Naive thymus-derived CD4-positive, alpha-beta T cell (primary cell): ENCODE data around the gene SNAPC4. TPM values are rescaled to one million over a fixed set of nuclear protein-coding genes. Genes with fewer than 3 reads are reported as not detected.

Experiments used
- ATAC-seq: fragments of 150-1000 bp; cut with Tn5 transposase; 2 replicates; pipeline ENCODE4 v1.10.0; 2021; ENCODE audit warnings: mild to moderate bottlenecking, moderate library complexity
- CTCF ChIA-PET: fragments of 350-600 bp; sonication (Branson Sonifier 250); formaldehyde crosslinking; loops from one replicate; lab custom pipeline; 2021; ENCODE audit warnings: antibody characterized with exemption; lab: Charles Lee
- POLR2A ChIA-PET: fragments of 350-600 bp; sonication (Branson Sonifier 250); formaldehyde crosslinking; loops from one replicate; lab custom pipeline; 2021; ENCODE audit warnings: antibody characterized with exemption, inconsistent platforms; lab: Charles Lee
- DNase-seq, 9 donors: peaks; one replicate each; pipeline versions ENCODE4 v3.0.0 to v3.0.0-alpha.2; 2020 to 2022; ENCODE audit warnings: mixed read lengths in 1 of 9
- H3K27ac ChIP-seq: one replicate; pipeline ENCODE4 v1.7.0; 2013; ENCODE audit warnings: mild to moderate bottlenecking, low read depth, low read length, moderate library complexity
- H3K27me3 ChIP-seq, 2 donors: one replicate each; pipeline ENCODE4 v1.7.0; 2013; ENCODE audit warnings: low read length in 2 of 2, mild to moderate bottlenecking in 2 of 2, moderate library complexity in 2 of 2; ENCODE audit not compliant: control insufficient read depth in 2 of 2, insufficient read depth in 2 of 2
- H3K36me3 ChIP-seq, 3 experiments: 1 replicate in 2 of 3; 2 replicates in 1 of 3; pipeline ENCODE4 v1.7.0; 2013; ENCODE audit warnings: low read length in 3 of 3, mild to moderate bottlenecking in 3 of 3, moderate library complexity in 1 of 3; ENCODE audit not compliant: insufficient read depth in 3 of 3, control insufficient read depth in 2 of 3
- H3K4me1 ChIP-seq, 2 donors: one replicate each; pipeline ENCODE4 v1.7.0; 2013; ENCODE audit warnings: low read length in 2 of 2, mild to moderate bottlenecking in 2 of 2, moderate library complexity in 1 of 2; ENCODE audit not compliant: control insufficient read depth in 2 of 2, insufficient read depth in 2 of 2
- H3K4me3 ChIP-seq: 2 replicates; pipeline ENCODE4 v1.7.0; 2013; ENCODE audit warnings: mild to moderate bottlenecking, low read length
- H3K9me3 ChIP-seq, 3 experiments: 1 replicate in 2 of 3; 2 replicates in 1 of 3; pipeline ENCODE4 v1.7.0; 2013; ENCODE audit warnings: low read length in 3 of 3; ENCODE audit not compliant: control insufficient read depth in 2 of 3
- H3K27ac Mint-ChIP-seq, 9 donors: one replicate each; pipeline ENCODE4 v1.8.0; 2020 to 2022; ENCODE audit warnings: mixed read lengths in 9 of 9, mild to moderate bottlenecking in 8 of 9, moderate library complexity in 5 of 9, inconsistent platforms in 2 of 9
- H3K27me3 Mint-ChIP-seq, 5 donors: one replicate each; pipeline ENCODE4 v1.8.0; 2021 to 2022; ENCODE audit warnings: mixed read lengths in 5 of 5, mild to moderate bottlenecking in 1 of 5
- H3K36me3 Mint-ChIP-seq, 5 donors: one replicate each; pipeline ENCODE4 v1.8.0; 2020 to 2022; ENCODE audit warnings: mixed read lengths in 5 of 5, mild to moderate bottlenecking in 3 of 5, inconsistent platforms in 1 of 5
- H3K4me1 Mint-ChIP-seq, 7 donors: one replicate each; pipeline ENCODE4 v1.8.0; 2020 to 2022; ENCODE audit warnings: mixed read lengths in 7 of 7, mild to moderate bottlenecking in 3 of 7, inconsistent platforms in 1 of 7
- H3K4me3 Mint-ChIP-seq, 10 donors: one replicate each; pipeline ENCODE4 v1.8.0; 2020 to 2022; ENCODE audit warnings: mild to moderate bottlenecking in 10 of 10, mixed read lengths in 10 of 10, moderate library complexity in 6 of 10, inconsistent platforms in 2 of 10
- H3K9me3 Mint-ChIP-seq, 11 donors: one replicate each; pipeline ENCODE4 v1.8.0; 2020 to 2022; ENCODE audit warnings: mixed read lengths in 11 of 11, mild to moderate bottlenecking in 4 of 11, inconsistent platforms in 1 of 11, moderate library complexity in 1 of 11
- intact Hi-C, 2 donors: fragments of 100-400 bp; cut with micrococcal nuclease; formaldehyde crosslinking; loops; one replicate each; pipeline ENCODE4 v1.15.1; 2023
- polyA plus RNA-seq, 2 donors: library from polyadenylated mRNA; unstranded; fragments of 300-500 nt; fragmentation: Illumina TruSeq; gene quantifications; one replicate each; pipeline ENCODE4 v1.2.3, GENCODE V29; 2021
- total RNA-seq, 6 experiments: library from RNA in 5 of 6; stranded (reverse) in 5 of 6; gene quantifications; 1 replicate in 5 of 6; 2 replicates in 1 of 6; pipeline ENCODE4 v1.2.3 and lab custom pipeline; 2021 to 2026

SNAPC4 gene
- total and polyA plus RNA-seq, 7 experiments from 2014 or later: 1.2 to 16.3 (median 12.6) TPM

GRCh38 chr9:136395345-136396218 is 4.4 kb downstream of the SNAPC4 start:
- ATAC-seq (no peak), DNase-seq (no peak)
- intact Hi-C loops: no loop called here
- no peaks in the 10 kb centered on the region for H3K9me3 ChIP-seq
- H3K27me3 ChIP-seq: no peaks in the 10 kb centered on the region
- no peak overlapping the region for H3K4me3 ChIP-seq
- peak overlapping the region in 1 of 9 donors; percentile 38 for H3K27ac Mint-ChIP-seq
- ChIA-PET CTCF (interaction anchor here (0.6 kb wide), 1 partner anchor 597 kb away, joined by 3 read pairs; no protein-coding TSS in a partner anchor), POLR2A (interaction anchor here (1.5 kb wide), 1 partner anchor 15 kb away, joined by 6 read pairs; the partner anchor contains the start of genes ENTR1 and PMPCA)
- H3K27ac ChIP-seq: no peak overlapping the region
- peaks cover 11 to 25% (median 13%) of the 10 kb centered on the region in 7 donors for H3K4me1 Mint-ChIP-seq
- no peak overlapping the region for H3K4me3 Mint-ChIP-seq
- peaks cover 12 to 15% of the 10 kb centered on the region in 2 donors for H3K4me1 ChIP-seq
- peaks cover 3 to 74% (median 18%) of the 10 kb centered on the region in 3 experiments for H3K36me3 ChIP-seq
- H3K9me3 Mint-ChIP-seq: no peaks in the 10 kb centered on the region
- no peaks in the 10 kb centered on the region for H3K27me3 Mint-ChIP-seq
- peaks cover 0 to 25% (median 5%) of the 10 kb centered on the region in 5 donors for H3K36me3 Mint-ChIP-seq

- H3K9me3 Mint-ChIP-seq: no peaks in the 10 kb centered on the region
- ChIA-PET CTCF (no interaction called here), POLR2A (interaction anchor here (0.9 kb wide), 1 partner anchor 13 kb away, joined by 4 read pairs; no protein-coding TSS in a partner anchor)
- no peaks in the 10 kb centered on the region for H3K9me3 ChIP-seq
- H3K27ac ChIP-seq: no peak overlapping the region
- peaks cover 8 to 22% (median 11%) of the 10 kb centered on the region in 7 donors for H3K4me1 Mint-ChIP-seq
- no peak overlapping the region for H3K4me3 ChIP-seq
- peaks cover 3 to 75% (median 18%) of the 10 kb centered on the region in 3 experiments for H3K36me3 ChIP-seq
- ATAC-seq (no peak), DNase-seq (no peak)
- intact Hi-C loops: no loop called here
- H3K27me3 Mint-ChIP-seq: no peaks in the 10 kb centered on the region
- peaks cover 0 to 26% (median 6%) of the 10 kb centered on the region in 5 donors for H3K36me3 Mint-ChIP-seq
- no peak overlapping the region for H3K4me3 Mint-ChIP-seq
- H3K4me1 ChIP-seq: peaks cover 7 to 11% of the 10 kb centered on the region in 2 donors
- H3K27me3 ChIP-seq: no peaks in the 10 kb centered on the region
- peak overlapping the region in 1 of 9 donors; percentile 38 for H3K27ac Mint-ChIP-seq
Observed at GRCh38 chr9:136395020-136395340, 5.0 kb downstream of the SNAPC4 start.

- Histone ChIP-seq H3K27ac (no peak overlapping the region), H3K4me3 (no peak overlapping the region), H3K27me3 (no peaks in the 10 kb centered on the region), H3K36me3 (peaks cover 3 to 81% (median 18%) of the 10 kb centered on the region in 3 experiments), H3K4me1 (peaks cover 7 to 11% of the 10 kb centered on the region in 2 donors), H3K9me3 (no peaks in the 10 kb centered on the region)
- Mint-ChIP-seq H3K4me1 (peaks cover 8 to 22% (median 11%) of the 10 kb centered on the region in 7 donors), H3K27me3 (no peaks in the 10 kb centered on the region), H3K9me3 (no peaks in the 10 kb centered on the region), H3K27ac (no peak overlapping the region), H3K4me3 (no peak overlapping the region), H3K36me3 (peaks cover 0 to 31% (median 10%) of the 10 kb centered on the region in 5 donors)
- POLR2A ChIA-PET: interaction anchor here (0.7 to 0.9 kb wide), 2 partner anchors 14 to 15 kb away, joined by 3 to 4 read pairs; no protein-coding TSS in a partner anchor
- ATAC-seq (no peak), DNase-seq (no peak)
- intact Hi-C loops: no loop called here
- CTCF ChIA-PET: no interaction called here
Observed at GRCh38 chr9:136394312-136395019, 5.5 kb downstream of the SNAPC4 start.

DNA sequence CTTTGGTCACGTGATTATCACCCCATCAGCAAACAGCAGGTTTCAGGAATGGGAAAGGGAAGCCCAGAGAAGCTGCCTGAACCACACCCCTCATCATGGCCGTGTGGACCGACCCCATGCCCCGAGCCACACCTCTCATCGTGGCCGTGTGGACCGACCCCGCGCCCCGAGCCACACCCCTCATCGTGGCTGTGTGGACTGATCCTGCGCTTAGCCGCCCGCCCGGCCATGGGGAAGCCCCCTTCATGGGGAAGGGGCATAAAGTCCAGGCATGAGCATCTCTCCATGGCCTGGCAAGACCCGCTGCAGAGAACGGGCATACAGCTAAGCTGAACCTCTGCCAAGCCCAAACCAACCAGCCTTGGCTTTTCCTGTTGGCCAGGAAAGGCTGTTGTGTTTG is 6.4 kb downstream of the SNAPC4 start:
- Histone ChIP-seq H3K9me3 (no peaks in the 10 kb centered on the region), H3K36me3 (peaks cover 3 to 90% (median 18%) of the 10 kb centered on the region in 3 experiments), H3K4me3 (no peak overlapping the region), H3K4me1 (peaks cover 0 to 4% of the 10 kb centered on the region in 2 donors), H3K27ac (no peak overlapping the region), H3K27me3 (no peaks in the 10 kb centered on the region)
- Mint-ChIP-seq H3K27me3 (no peaks in the 10 kb centered on the region), H3K4me1 (peaks cover 0 to 13% (median 3%) of the 10 kb centered on the region in 7 donors), H3K36me3 (peaks cover 0 to 37% (median 10%) of the 10 kb centered on the region in 5 donors), H3K27ac (no peak overlapping the region), H3K9me3 (no peaks in the 10 kb centered on the region), H3K4me3 (no peak overlapping the region)
- POLR2A ChIA-PET: no interaction called here
- no peak for DNase-seq
- CTCF ChIA-PET: no interaction called here
- intact Hi-C loops: no loop called here
- ATAC-seq: no peak

DNA sequence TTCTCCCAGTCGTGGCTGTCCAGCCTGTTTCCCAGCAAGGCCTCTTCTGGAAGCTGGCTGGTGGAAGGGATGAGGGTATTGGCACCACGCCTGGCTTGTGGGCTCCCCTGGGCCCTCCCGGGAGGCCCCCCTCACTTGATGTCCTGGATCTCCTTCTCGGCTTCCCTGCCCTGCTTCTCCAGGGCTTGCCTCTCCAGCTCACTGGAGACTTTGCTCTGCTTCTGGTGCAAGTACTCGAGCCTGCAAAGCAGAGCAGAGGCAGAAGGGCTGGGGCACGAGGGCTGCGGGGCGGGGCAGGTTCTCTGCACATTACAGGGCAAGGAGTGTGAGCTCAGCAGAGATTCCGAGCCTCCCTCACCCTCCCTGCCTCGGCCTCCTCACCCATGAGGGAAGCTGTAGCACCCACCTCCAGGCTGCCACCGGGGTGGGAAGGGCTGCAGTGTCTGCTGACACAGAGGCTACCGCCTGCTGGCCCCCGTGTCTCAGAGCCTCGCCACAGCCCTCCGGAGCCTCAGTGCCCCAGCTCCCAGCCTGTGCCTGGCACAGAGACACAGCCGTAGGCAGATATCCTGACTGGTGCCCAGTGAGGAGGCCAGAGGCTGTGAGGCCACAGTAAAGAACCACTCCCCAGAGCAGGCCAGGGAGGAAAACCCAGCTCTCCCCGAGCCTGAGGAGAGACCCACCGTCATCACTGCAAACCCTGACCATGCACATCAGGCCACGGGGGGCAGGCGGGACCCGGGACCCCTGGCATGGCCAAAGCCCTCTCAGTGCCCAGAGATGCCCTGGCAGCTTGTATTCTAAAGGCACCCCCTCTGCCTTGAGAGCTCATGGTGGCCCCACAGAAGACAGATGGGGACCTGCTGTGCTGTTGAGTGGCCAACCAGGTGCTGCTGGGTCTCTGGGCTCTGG is 7.2 kb downstream of the SNAPC4 start:
- peaks cover 6 to 88% (median 18%) of the 10 kb centered on the region in 3 experiments for H3K36me3 ChIP-seq
- CTCF ChIA-PET: no interaction called here
- ATAC-seq (no peak), DNase-seq (no peak)
- no peak overlapping the region for H3K4me3 ChIP-seq
- POLR2A ChIA-PET: interaction anchor here (0.6 to 1.5 kb wide), 2 partner anchors 11 to 16 kb away, joined by 3 read pairs; no protein-coding TSS in a partner anchor
- no peaks in the 10 kb centered on the region for H3K4me1 ChIP-seq
- H3K27me3 ChIP-seq: no peaks in the 10 kb centered on the region
- H3K4me1 Mint-ChIP-seq: peaks cover 0 to 7% (median 0%) of the 10 kb centered on the region in 7 donors
- H3K27ac Mint-ChIP-seq: no peak overlapping the region
- no peaks in the 10 kb centered on the region for H3K9me3 Mint-ChIP-seq
- H3K36me3 Mint-ChIP-seq: peaks cover 0 to 38% (median 11%) of the 10 kb centered on the region in 5 donors
- H3K27ac ChIP-seq: no peak overlapping the region
- no peaks in the 10 kb centered on the region for H3K9me3 ChIP-seq
- intact Hi-C loops: no loop called here
- no peaks in the 10 kb centered on the region for H3K27me3 Mint-ChIP-seq
- H3K4me3 Mint-ChIP-seq: no peak overlapping the region
